Endometrium (tissue), 2 donors: Measurements from ENCODE around the gene RYR1.
"Not testable (repeated sequence)": the region's sequence is repeated elsewhere in the genome, so short reads cannot be mapped to it uniquely, and the experiment has no call there.

ENCODE experiments used
- FAIRE-seq: peaks from 2 replicates; lab custom pipeline; 2012; peaks lifted over from hg19 to GRCh38; lab: Jason Lieb, UNC
- donor health status: control.
- donor health status: control.

RYR1 gene

GRCh38 chr19:38400361-38400760, 33.1 kb upstream of the RYR1 start:
- FAIRE-seq: no peak

GRCh38 chr19:38401148-38401547, 32.3 kb upstream of the RYR1 start:
- FAIRE-seq: no peak

DNA sequence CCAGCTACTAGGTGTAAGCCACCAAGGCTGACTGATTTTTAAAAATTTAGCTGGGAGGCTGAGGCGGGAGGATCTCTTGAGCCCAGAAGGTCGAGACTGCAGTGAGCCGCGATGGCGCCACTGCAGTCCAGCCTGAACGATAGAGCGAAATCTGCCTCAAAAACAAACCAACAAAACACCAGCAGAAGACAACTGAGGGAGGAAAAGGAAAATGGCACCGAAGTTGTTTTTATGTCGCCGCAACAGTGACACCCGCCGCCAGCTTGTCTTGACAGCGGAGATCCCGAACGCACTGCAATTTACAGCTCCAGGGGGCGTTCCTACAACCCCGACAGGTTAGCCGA, 30.9 kb upstream of the RYR1 start:
- no peak for FAIRE-seq

DNA sequence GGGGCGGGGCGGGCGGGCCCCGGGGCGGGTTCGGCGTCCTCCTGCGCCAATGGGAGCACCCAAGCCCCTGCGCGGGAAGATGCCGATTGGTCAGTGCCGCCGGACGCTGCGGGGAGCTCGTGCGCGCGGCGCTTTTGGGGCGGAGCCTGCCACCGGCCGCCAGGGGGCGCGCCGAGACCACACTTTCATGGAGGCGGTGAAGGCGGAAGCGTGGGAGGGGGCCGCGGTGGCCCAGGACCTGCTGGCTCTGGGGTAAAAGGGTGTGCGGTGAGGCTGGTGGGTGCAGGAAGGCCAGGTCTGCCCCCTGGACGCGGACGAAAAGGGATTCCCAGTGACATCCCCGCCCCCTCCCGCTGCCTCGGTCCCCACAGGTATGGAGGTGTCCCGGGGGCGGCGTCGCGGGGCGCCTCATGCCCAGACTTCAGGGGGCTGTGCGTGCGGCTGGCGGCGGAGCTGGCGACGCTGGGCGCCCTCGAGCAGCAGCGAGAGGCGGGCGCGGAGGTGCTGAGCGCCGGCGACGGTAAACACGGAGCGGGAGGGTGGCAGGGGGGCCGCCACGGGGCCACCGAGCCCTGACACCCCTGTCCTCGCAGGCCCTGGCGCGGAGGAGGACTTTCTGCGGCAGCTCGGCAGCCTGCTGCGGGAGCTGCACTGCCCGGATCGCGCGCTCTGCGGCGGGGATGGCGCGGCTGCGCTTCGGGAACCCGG, 30.4 kb upstream of the RYR1 start, which contains the start of gene FAM98C:
FAM98C (plus strand) TSS at position 127 of the 708 bp plus-strand sequence; CDS start at position 188, 61 bp downstream.
- no peak for FAIRE-seq

DNA sequence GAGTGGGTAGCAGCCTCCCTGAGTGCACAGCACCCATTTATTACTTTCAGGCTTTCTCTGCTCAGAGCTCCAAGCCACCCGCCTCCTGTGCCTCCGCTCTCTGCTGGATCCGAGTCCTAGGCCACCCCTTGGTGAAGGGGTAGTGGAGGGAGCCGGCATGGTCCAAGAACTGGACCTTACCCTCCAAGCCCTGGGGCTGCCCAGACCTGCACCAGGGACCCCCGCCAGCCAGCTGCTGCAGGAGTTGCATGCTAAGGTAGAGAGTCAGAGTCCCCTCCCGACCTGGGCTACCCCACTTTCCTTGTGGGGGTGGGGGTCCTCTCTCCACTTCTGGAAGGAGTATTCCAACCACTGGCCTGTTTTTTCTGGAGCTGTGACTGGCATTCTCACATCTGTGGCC, 28.6 kb upstream of the RYR1 start:
- FAIRE-seq: no peak

DNA sequence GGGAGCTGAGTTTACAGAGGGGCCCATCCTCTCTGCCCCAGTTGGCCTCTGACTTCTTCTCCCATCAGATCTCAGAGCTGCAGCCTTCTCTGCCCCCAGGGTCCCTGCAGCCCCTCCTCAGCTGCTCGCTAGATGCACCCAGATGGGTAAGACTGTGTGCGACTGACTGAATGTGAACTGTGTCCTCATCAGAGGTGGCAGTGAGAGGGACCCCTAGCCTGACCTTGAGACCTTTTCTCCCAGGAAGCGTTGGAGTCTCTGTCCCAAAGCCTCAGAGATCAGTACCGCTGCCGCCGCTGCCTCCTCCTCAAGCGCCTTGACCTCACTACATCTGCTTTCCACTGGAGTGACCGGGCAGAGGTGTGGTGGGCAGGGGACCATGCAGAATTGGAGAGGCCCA, 28.2 kb upstream of the RYR1 start:
- FAIRE-seq: no peak

DNA sequence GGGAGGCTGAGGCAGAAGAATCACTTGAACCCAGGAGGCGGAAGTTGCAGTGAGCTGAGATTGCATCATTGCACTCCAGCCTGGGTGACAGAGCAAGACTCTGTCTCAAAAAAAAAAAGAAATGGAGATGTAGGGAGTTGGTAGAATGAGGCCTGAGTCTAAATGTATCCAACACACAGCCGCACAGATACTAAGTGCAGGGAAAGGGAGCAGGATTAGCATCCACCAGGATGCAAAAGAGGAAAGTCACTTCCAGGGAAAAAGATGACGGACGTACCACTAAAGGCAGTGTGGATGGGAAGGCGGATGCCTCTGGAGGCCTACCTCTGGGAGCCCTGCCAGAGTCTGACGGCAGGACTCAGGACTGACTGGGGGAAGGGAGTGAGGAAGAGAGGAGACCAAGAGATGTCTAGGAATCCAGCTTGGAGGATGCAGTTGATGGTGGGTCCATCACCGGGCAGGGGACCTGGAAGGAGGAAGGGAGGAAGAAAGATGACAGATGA, 23.8 kb upstream of the RYR1 start:
- no peak for FAIRE-seq

GRCh38 chr19:38410407-38410806, 23.1 kb upstream of the RYR1 start:
- FAIRE-seq: not testable (repeated sequence)

DNA sequence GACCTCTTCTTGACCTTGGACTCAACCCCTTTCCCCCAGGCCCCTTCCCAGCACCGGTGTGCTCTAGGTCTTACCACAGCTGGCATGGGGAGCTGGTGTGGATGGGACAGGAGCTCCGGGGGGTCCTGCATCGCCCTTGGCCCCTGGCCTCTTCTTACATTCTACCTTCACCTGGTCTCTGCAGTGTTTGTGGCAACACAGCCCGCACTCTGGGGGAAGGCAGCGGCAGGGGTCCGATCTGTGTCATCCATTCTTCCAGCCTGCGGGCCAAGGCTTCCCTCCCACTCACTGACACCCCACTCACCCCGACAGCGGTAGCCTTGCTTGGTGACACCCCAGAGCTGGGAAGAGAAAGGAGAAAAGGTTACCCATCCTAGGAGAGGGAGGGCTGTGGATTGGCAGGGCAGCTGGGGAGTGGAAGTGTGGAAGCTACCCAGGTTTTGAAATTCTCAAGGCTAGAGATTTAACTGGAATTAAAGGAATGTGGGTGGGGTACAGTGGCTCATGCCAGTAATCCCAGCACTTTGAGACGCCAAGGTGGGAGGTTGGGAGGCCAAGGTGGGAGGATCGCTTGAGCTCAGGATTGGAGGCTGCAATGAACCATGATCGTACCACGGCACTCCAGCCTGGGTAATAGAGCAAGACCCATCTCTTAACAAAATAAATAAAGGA, 22.3 kb upstream of the RYR1 start:
- no peak for FAIRE-seq

GRCh38 chr19:38411898-38412297, 21.6 kb upstream of the RYR1 start:
- FAIRE-seq: not testable (repeated sequence)

DNA sequence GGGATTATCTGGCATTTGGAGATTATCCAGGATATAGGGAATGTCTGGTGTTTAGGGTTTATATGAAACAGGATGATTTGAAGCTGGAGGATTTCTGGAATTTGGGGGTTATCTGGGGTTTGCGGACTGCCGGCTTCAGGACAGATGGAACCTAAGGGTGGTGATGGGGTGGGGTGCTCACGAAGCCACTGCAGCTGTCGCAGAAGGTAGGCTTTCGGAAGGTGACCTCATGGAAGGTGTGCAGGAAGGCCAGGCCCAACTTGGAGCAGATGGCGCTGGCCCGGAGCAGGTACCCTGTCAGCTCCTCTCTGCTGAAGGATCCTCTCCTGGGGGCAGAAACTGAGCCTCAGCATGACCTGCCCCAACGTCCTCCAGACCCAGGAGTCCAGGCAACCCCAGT, 21.0 kb upstream of the RYR1 start:
- FAIRE-seq: no peak

DNA sequence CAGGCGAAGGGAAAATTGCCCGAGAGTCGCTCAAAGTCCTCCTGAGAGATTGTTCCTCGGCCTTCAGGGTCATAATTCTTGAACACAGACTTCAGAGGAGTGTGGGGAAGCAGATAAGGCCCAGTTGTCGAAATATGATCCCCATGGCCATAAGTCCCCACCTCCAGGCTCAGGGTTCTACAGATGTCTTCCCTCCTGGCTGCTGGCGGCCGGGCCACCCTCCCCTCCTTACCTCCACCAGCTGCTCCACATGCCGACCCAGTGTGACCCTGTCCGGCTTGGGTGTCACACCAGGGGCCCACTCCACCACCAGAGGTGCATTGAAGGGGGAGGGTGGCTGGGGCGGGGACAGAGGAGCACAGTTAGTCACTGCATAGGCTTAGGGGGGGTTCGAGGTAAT, 20.5 kb upstream of the RYR1 start:
- no peak for FAIRE-seq

- no peak for FAIRE-seq
Measured at GRCh38 chr19:38413416-38413815, 20.1 kb upstream of the RYR1 start.

GRCh38 chr19:38417146-38417543, 16.3 kb upstream of the RYR1 start:
- FAIRE-seq: no peak

- FAIRE-seq: no peak
Measured at GRCh38 chr19:38417544-38418506, 15.7 kb upstream of the RYR1 start.

DNA sequence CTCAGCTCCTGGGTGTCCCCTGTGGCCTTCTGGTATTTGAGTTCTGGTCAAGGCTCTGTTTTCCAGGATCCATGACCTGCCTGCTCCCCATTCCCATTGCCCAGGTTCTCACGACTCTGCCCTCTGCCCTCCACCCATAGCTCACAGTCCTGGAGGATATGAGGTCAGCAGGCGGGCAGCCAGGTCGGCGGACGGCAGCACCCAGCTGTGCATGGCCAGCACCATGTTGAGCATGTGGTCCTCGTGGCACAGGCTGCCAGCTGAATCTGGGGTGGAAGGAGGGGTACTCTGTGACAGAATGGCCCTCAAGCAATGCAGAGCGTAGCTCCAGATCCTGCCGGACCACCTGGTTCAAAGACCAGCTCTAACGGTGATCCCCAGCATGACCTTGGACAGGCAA, 12.6 kb upstream of the RYR1 start:
- FAIRE-seq: no peak

GRCh38 chr19:38421856-38422255, 11.6 kb upstream of the RYR1 start:
- no peak for FAIRE-seq

- FAIRE-seq: no peak
Measured at GRCh38 chr19:38422438-38422837, 11.1 kb upstream of the RYR1 start.

DNA sequence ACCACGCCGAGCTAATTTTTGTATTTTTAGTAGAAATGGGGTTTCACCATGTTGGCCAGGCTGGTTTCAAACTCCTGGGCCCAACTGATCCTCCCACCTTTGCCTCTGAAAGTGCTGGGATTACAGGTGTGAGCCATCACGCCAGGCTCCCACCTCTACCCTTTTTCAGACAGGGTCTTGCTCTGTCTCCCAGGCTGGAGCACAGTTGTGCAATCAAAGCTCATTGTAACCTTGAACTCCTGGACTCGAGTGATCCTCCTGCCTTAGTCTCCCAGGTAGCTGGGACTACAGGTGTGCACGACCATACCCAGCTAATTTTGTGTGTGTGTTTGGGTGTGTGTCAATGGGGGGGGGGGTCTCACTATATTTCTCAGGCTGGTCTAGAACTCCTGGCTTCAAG, 9.2 kb upstream of the RYR1 start:
- FAIRE-seq: no peak

DNA sequence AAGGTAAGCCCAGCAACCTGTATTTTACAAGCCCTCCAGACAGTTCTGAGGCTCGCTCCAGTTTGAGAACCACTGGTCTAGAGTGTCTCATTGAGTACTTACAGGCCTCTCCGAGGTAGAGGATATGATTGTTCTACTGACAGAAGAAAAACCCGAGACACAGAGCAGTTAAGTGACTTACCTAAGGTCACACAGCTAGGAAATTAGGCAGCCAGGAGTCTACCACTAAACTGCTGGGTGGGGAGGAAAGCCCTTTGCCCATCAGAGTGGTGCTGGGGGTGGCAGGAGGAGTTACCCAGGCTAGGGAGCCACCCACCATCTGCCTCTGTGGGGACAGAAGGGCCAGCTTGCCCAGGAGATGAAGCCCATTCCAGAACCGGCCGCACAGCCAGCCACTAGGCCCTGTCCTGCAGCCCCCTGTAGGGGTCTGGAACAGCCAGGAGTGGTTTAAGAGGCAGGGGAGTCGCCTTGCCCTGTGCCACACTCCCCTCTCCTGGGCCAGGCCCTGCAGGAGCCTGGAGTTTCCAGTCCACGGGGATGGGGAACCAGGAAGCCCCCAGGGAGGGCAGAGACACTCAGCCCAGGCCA, 8.2 kb upstream of the RYR1 start:
- FAIRE-seq: no peak

DNA sequence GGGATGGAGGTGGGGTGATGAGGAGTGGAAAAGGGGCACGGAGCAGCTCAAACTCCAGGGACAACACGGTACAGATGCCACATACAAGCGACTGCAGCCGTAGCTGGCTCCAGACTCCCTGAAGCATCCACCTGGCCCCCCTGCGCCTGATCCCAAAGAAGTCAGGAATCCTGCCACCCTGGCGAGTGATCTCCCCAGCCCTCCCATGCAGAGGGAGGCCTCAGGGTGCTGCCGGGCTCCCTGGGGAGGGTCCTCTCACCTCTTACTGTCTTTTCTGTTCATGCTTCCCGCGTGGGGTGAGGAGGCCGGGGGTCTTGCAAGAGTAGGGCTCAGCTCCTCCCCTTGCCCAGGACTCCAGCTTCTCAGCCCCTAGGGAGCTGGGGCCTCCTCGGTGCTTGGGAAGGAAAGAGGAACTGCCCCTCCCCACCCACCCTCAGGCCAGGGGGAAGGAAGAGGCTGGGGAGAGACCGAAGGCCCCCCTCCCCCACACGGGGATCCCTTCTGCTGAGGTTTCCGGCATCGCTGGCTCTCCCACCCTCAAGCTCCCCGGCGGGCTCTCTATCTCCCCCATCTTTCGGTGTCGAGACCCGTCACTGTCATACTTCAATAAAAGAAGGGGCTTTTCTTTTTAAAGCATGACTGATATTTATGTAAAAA, 7.6 kb upstream of the RYR1 start, which contains the start of gene RASGRP4:
RASGRP4 (minus strand) TSS at position 410 of the 657 bp plus-strand sequence; CDS start at position 282, 128 bp downstream.
- no peak for FAIRE-seq
